Neural crest cell (in vitro differentiated cells): ENCODE measurements around the gene SH3GL2. TPM values are rescaled to one million over a fixed set of nuclear protein-coding genes. Genes with fewer than 3 reads are reported as not detected.

Experiments used
- DNase-seq: peaks from one replicate; pipeline ENCODE4 v3.0.0; 2021; ENCODE audit warnings: low read depth, mixed read lengths, low spot score
- H3K27ac Mint-ChIP-seq: one replicate; pipeline ENCODE4 v1.8.0; 2021; ENCODE audit warnings: mild to moderate bottlenecking, mixed read lengths; ENCODE audit not compliant: unreplicated experiment
- H3K27me3 Mint-ChIP-seq: 2 replicates; pipeline ENCODE4 v1.8.0; 2021; ENCODE audit warnings: low read depth, mild to moderate bottlenecking, mixed read lengths
- H3K36me3 Mint-ChIP-seq: 2 replicates; pipeline ENCODE4 v1.8.0; 2021; ENCODE audit warnings: low read depth, mild to moderate bottlenecking, mixed read lengths
- H3K4me1 Mint-ChIP-seq: 2 replicates; pipeline ENCODE4 v1.8.0; 2021; ENCODE audit warnings: mixed read lengths
- H3K4me3 Mint-ChIP-seq: one replicate; pipeline ENCODE4 v1.8.0; 2021; ENCODE audit warnings: mild to moderate bottlenecking, mixed read lengths
- H3K9me3 Mint-ChIP-seq: 2 replicates; pipeline ENCODE4 v1.8.0; 2021; ENCODE audit warnings: mixed read lengths
- total RNA-seq: library from RNA; stranded (reverse); gene quantifications from 2 replicates; pipeline ENCODE4 v1.2.1, GENCODE V29; 2021
- TF ChIP-seq, protein P1 (sequence below): fragments of 200-600 bp; sonication (generic); conservative IDR thresholded peaks from 2 replicates; pipeline ENCODE4 v1.5.0; 2021; ENCODE audit warnings: antibody characterized with exemption, mild to moderate bottlenecking

Gene SH3GL2
- total RNA-seq, 1 donor from 2014 or later: 0.89 TPM

DNA sequence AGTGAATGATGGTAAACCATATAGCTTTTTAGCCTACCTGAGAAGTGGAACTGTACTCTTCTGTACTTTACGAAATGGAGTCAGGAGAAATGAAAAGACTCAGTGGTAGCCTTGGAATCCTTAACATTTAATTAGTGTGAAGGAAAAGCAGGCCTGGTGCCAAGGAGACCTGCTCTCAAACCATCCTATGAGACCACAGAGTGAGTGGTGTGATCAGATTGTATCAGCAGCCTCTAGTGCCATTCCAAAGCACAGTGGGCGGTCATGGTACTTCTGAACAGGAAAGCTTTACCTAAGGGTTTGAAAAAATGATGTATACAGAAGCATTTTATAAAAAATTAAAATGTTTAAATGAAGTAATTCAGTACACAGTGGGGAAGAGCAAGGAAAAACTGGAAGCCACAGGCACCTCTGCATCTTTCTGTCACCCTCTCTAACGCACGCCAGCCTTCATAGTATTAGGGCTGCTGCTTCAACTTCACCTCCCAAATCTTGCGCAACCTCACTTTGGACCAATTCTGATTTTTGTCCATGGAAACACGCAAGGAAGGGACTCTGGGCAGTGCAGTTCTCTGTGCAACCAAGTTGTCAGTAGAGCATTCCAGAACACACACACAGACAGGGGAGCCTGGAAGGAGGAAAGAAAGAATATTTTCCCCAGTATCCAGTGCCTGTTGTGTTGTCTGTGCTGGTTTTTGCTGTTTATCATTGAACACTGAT lies 203.7 kb downstream of the SH3GL2 start:
- Mint-ChIP-seq H3K27me3 (no peaks in the 10 kb centered on the region), H3K36me3 (no peaks in the 10 kb centered on the region), H3K27ac (no peak overlapping the region), H3K9me3 (no peaks in the 10 kb centered on the region), H3K4me1 (peaks cover 12% of the 10 kb centered on the region), H3K4me3 (no peak overlapping the region)
- TF ChIP-seq, protein P1, sequence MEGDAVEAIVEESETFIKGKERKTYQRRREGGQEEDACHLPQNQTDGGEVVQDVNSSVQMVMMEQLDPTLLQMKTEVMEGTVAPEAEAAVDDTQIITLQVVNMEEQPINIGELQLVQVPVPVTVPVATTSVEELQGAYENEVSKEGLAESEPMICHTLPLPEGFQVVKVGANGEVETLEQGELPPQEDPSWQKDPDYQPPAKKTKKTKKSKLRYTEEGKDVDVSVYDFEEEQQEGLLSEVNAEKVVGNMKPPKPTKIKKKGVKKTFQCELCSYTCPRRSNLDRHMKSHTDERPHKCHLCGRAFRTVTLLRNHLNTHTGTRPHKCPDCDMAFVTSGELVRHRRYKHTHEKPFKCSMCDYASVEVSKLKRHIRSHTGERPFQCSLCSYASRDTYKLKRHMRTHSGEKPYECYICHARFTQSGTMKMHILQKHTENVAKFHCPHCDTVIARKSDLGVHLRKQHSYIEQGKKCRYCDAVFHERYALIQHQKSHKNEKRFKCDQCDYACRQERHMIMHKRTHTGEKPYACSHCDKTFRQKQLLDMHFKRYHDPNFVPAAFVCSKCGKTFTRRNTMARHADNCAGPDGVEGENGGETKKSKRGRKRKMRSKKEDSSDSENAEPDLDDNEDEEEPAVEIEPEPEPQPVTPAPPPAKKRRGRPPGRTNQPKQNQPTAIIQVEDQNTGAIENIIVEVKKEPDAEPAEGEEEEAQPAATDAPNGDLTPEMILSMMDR: no peak
- no peak for DNase-seq

DNA sequence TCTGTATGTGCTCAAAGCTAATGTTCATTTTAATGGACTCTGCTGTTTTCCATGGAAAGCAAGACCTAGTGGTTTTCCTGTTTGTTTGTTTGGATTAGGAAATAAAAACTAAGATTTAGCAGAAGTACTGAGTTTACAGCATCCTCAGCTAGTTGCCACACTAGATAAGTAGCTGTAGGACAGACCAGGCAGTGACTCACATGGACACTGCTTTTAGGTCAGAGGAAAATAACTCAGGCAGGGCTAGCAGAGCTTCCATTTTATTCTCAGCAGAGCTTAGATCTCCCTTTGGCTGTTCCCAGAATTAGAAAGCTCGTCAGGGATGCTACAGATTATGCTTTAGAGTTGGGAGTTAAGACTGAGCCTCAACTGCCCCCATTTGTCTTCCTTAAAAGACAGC lies 204.4 kb downstream of the SH3GL2 start:
- H3K27ac Mint-ChIP-seq: no peak overlapping the region
- no peaks in the 10 kb centered on the region for H3K27me3 Mint-ChIP-seq
- no peak for DNase-seq
- H3K4me1 Mint-ChIP-seq: peaks cover 12% of the 10 kb centered on the region
- no peaks in the 10 kb centered on the region for H3K9me3 Mint-ChIP-seq
- TF ChIP-seq, protein P1: no peak
- no peak overlapping the region for H3K4me3 Mint-ChIP-seq
- H3K36me3 Mint-ChIP-seq: no peaks in the 10 kb centered on the region

DNA sequence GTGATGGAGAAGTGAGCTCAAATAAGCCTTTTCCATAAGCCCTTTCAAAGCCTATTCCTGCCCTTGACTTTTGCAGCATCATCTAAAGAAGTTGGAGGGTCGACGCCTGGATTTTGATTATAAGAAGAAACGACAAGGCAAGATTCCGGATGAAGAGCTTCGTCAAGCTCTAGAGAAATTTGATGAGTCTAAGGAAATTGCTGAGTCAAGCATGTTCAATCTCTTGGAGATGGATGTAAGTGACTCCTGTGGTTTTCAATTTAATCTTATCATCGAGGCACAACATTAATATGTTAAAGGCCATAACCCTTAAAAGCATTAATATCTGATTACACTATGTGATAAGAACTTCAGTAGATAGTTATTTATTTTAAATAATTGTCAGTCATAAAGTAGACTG lies 210.4 kb downstream of the SH3GL2 start:
- Mint-ChIP-seq H3K9me3 (no peaks in the 10 kb centered on the region), H3K4me1 (peaks cover 12% of the 10 kb centered on the region), H3K27me3 (no peaks in the 10 kb centered on the region), H3K4me3 (no peak overlapping the region), H3K27ac (no peak overlapping the region), H3K36me3 (no peaks in the 10 kb centered on the region)
- DNase-seq: no peak
- TF ChIP-seq, protein P1: no peak

DNA sequence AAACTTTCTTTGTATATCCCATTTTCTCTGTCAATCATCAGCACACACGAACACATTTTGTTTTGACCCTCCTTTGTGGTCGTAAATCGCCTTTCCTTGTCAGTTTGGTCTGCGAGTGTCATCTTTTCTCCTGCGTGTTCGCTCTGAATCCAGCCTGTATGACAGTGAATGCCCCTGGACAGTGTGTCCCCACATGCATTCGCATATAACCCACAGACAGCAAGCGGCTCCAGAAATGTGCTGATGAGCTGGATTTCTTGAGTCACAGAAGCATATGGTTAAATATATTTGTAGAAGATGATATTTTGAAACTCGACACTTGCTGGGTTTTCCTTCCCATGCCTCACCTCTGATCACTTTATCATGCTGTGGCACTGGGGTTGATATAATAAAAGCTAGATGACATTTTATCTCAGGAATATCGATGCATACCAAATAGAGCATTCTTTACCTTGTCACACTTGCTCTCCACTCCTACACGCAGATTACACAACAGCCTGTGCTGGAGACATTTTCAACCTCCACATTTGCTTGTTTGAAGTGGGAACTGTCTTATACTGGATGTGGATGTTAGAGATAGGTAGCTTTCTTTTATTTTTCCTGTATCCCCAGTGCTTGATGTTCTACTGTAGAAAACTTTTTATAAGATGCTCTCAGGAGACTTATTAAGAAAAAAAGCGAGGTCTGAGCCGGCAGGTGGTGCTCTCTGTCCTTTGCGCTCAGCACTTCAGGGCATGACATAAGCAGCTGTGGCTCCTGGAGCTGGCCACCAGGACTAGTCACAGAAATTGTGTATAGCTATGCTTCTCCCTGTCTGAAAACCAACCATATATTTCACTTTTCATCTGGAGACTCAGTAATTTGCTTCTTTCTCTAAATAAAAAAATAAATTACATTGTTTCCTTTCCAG lies 215.1 kb downstream of the SH3GL2 start:
- H3K4me3 Mint-ChIP-seq: no peak overlapping the region
- H3K4me1 Mint-ChIP-seq: no peaks in the 10 kb centered on the region
- H3K9me3 Mint-ChIP-seq: no peaks in the 10 kb centered on the region
- H3K36me3 Mint-ChIP-seq: no peaks in the 10 kb centered on the region
- no peak for DNase-seq
- TF ChIP-seq, protein P1: peak; percentile 51
- H3K27me3 Mint-ChIP-seq: no peaks in the 10 kb centered on the region
- H3K27ac Mint-ChIP-seq: no peak overlapping the region

DNA sequence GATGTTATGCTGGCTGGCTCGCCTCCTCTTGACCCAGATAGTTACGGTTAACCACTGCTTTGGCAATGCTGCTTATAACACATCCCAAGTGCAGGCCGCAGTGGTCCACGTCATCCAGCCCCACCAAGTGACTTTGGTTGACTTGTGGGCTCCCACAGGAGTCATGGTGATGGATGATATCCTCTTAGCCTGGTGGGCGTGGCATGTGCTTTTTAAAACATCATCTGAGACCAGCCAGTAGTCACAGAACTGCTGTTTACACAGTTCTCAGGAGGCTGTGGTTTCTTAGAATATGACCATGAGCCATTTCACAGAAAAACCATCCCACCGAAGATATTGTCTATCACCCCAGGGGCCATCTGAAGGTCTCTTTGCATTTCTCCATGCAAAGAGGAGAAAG lies 216.9 kb downstream of the SH3GL2 start:
- no peaks in the 10 kb centered on the region for H3K4me1 Mint-ChIP-seq
- H3K36me3 Mint-ChIP-seq: no peaks in the 10 kb centered on the region
- H3K27me3 Mint-ChIP-seq: no peaks in the 10 kb centered on the region
- DNase-seq: no peak
- TF ChIP-seq, protein P1: no peak
- no peaks in the 10 kb centered on the region for H3K9me3 Mint-ChIP-seq
- H3K27ac Mint-ChIP-seq: no peak overlapping the region
- no peak overlapping the region for H3K4me3 Mint-ChIP-seq
